ENCODE data around the gene AOPEP. TPM values are rescaled to one million over a fixed set of nuclear protein-coding genes. Genes with fewer than 3 reads are reported as not detected.

The AOPEP gene
- total and polyA plus RNA-seq, 2 of the 13 experiments (the other 11 are each of a cell fraction or from before 2014, with no cell fraction given) = 22.2 to 41.6 TPM

- no peaks in the 10 kb centered on the region for H3K79me2 ChIP-seq (ENCODE audit: insufficient read depth, low read length)
- intact Hi-C loops (cut with micrococcal nuclease; ENCODE audit: unreplicated experiment) (no loop called here), in situ Hi-C loops (cut with HindIII; ENCODE audit: extremely low pct_ligation_motif_present, low pct_unique_long_range_greater_than_20kb) (no loop called here)
- FAIRE-seq (no peak), DNase-seq (ENCODE audit: low spot score) (no peak), ATAC-seq (no peak)
- H2AFZ ChIP-seq (ENCODE audit: low read length) = no peak overlapping the region
- BruUV-seq (replicated peaks) = no TSS peak
- peaks cover 21% of the 10 kb centered on the region for H3K4me1 ChIP-seq (ENCODE audit: insufficient read depth, low read length)
- H3K9me3 ChIP-seq (ENCODE audit: low read length) = peaks cover 5% of the 10 kb centered on the region; the same call in 1 of the 2 replicates
- H3K27me3 ChIP-seq (ENCODE audit: control insufficient read depth in 1 of 2, insufficient read depth in 2 of 2, low read length in 2 of 2) = no peaks in the 10 kb centered on the region
- H3K4me3 ChIP-seq (replicated peaks in 1 of 3; ENCODE audit: insufficient read depth in 1 of 3, low read depth in 2 of 3, low read length in 3 of 3) = no peak overlapping the region
- no peaks in the 10 kb centered on the region for H4K20me1 ChIP-seq (ENCODE audit: insufficient read depth, low read length)
- CTCF ChIA-PET (ENCODE audit: low intra/inter-chr PET ratio, low total read pairs) = no interaction called here
- no peak overlapping the region for H3K27ac ChIP-seq (ENCODE audit: extremely low read length, insufficient read depth, low read length)
- H3K36me3 ChIP-seq (replicated peaks in 1 of 2; ENCODE audit: control insufficient read depth in 1 of 2, insufficient read depth in 2 of 2, low read length in 2 of 2) = no peaks in the 10 kb centered on the region
- no peak overlapping the region for H3K9ac ChIP-seq (ENCODE audit: insufficient read depth, low read depth, low read length)
- no peak overlapping the region for H3K4me2 ChIP-seq (ENCODE audit: low read depth, low read length)
- POLR2A ChIA-PET = no interaction called here
- 76% methylated on average over 1 of the region's 1 CpG for WGBS (ENCODE audit: low lambda C conversion rate)
- TF ChIP-seq CTCF (CRISPR knock-in tag; IDR thresholded peaks at IDR 0.05) = no peak
- no peak for TF ChIP-seq ZNF225 (CRISPR knock-in tag; IDR thresholded peaks at IDR 0.05)
- TF ChIP-seq, protein P1, sequence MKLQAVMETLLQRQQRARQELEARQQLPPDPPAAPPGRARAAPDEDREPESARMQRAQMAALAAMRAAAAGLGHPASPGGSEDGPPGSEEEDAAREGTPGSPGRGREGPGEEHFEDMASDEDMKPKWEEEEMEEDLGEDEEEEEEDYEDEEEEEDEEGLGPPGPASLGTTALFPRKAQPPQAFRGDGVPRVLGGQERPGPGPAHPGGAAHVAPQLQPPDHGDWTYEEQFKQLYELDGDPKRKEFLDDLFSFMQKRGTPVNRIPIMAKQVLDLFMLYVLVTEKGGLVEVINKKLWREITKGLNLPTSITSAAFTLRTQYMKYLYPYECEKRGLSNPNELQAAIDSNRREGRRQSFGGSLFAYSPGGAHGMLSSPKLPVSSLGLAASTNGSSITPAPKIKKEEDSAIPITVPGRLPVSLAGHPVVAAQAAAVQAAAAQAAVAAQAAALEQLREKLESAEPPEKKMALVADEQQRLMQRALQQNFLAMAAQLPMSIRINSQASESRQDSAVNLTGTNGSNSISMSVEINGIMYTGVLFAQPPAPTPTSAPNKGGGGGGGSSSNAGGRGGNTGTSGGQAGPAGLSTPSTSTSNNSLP (IDR thresholded peaks at IDR 0.05; ENCODE audit: low read depth, low read length) = no peak
- no peak for TF ChIP-seq FOXA3 (CRISPR knock-in tag; IDR thresholded peaks at IDR 0.05)
- TF ChIP-seq HNRNPL (IDR thresholded peaks at IDR 0.05; ENCODE audit: low read depth, low read length) = no peak
- TF ChIP-seq, protein P2, sequence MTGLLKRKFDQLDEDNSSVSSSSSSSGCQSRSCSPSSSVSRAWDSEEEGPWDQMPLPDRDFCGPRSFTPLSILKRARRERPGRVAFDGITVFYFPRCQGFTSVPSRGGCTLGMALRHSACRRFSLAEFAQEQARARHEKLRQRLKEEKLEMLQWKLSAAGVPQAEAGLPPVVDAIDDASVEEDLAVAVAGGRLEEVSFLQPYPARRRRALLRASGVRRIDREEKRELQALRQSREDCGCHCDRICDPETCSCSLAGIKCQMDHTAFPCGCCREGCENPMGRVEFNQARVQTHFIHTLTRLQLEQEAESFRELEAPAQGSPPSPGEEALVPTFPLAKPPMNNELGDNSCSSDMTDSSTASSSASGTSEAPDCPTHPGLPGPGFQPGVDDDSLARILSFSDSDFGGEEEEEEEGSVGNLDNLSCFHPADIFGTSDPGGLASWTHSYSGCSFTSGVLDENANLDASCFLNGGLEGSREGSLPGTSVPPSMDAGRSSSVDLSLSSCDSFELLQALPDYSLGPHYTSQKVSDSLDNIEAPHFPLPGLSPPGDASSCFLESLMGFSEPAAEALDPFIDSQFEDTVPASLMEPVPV (CRISPR knock-in tag; IDR thresholded peaks at IDR 0.05) = no peak
- no peak for TF ChIP-seq ZNF207 (IDR thresholded peaks at IDR 0.05; ENCODE audit: borderline replicate concordance)
- TF ChIP-seq, protein P3, sequence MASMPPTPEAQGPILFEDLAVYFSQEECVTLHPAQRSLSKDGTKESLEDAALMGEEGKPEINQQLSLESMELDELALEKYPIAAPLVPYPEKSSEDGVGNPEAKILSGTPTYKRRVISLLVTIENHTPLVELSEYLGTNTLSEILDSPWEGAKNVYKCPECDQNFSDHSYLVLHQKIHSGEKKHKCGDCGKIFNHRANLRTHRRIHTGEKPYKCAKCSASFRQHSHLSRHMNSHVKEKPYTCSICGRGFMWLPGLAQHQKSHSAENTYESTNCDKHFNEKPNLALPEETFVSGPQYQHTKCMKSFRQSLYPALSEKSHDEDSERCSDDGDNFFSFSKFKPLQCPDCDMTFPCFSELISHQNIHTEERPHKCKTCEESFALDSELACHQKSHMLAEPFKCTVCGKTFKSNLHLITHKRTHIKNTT (CRISPR knock-in tag; IDR thresholded peaks at IDR 0.05) = no peak
- no peak for TF ChIP-seq ZFP36 (IDR thresholded peaks at IDR 0.05; ENCODE audit: borderline replicate concordance, low read depth, low read length, partially characterized antibody)
- no peak for TF ChIP-seq ZNF574 (CRISPR knock-in tag; IDR thresholded peaks at IDR 0.05)
- no peak for TF ChIP-seq ZNF274 (CRISPR knock-in tag; IDR thresholded peaks at IDR 0.05)
Measured at GRCh38 chr9:94718936-94719335, 7.6 kb upstream of the AOPEP start.
